Erythroblast (primary cell): ENCODE measurements around the gene INO80D.

Experiments
- GATA1 ChIP-seq: IDR thresholded peaks from 2 replicates; pipeline ENCODE4 v1.6.1; 2011; ENCODE audit warnings: low read depth, mild to moderate bottlenecking, control low read depth, low read length, moderate library complexity
- POLR2A ChIP-seq: IDR thresholded peaks from 2 replicates; pipeline ENCODE4 v1.6.1; 2011; ENCODE audit warnings: mild to moderate bottlenecking, low read length

- no peak for TF ChIP-seq POLR2A
- TF ChIP-seq GATA1, result no peak
These were observed 137.5 kb downstream of the INO80D start for GRCh38 chr2:205948496-205948837.
